ENCODE measurements around the gene ZNF543.
"Not testable (repeated sequence)": the region's sequence is repeated elsewhere in the genome, so short reads cannot be mapped to it uniquely, and the experiment has no call there.

ZNF543 gene

DNA sequence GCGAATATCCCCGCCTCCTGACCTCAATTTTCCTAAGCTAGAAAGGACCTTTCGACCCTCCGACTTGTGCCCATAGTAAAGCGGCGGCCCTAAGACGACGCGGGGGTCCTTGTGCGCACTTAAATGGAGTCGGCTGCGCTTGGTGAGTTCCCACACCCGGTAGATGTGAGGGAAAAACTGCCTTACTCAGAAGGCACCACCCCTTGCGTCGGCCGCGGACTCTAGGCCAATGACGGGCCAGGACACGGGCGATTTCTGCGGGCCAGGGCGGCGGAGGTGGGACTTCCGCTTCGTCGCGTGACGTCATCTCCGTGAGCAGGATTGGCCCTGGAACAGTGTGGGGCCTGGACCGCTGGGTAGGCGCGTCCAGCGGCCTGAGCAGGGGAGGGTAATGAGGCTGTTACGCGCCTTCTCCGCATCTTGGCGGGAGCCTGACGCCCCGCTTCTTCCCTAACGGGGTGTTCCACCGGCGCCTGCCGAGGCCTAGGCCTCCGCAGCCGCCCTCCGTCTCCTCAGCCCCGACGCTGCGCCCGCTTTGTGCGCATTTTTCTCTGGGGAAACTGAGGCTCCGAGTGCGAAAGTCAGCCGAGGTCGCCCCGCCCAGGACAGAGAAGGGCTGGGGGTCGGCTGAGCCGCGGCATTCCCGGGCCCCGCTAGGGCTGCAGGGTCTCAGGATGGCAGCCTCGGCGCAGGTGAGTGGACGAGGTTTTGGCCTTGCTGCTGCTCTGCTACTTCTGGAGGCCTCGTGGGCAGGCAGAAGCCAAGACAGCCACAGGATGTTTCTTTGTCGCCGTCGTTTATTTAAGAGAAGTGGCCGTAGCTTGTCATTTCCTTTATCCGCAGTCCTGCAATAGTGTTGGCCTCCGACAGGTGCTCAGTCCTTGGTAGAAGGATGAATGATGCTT lies at the start of gene ZNF543:
ZNF543 (plus strand) TSS at position 293 of the 905 bp plus-strand sequence; CDS start at position 675, 382 bp downstream.
- TF ChIP-seq, protein P1, sequence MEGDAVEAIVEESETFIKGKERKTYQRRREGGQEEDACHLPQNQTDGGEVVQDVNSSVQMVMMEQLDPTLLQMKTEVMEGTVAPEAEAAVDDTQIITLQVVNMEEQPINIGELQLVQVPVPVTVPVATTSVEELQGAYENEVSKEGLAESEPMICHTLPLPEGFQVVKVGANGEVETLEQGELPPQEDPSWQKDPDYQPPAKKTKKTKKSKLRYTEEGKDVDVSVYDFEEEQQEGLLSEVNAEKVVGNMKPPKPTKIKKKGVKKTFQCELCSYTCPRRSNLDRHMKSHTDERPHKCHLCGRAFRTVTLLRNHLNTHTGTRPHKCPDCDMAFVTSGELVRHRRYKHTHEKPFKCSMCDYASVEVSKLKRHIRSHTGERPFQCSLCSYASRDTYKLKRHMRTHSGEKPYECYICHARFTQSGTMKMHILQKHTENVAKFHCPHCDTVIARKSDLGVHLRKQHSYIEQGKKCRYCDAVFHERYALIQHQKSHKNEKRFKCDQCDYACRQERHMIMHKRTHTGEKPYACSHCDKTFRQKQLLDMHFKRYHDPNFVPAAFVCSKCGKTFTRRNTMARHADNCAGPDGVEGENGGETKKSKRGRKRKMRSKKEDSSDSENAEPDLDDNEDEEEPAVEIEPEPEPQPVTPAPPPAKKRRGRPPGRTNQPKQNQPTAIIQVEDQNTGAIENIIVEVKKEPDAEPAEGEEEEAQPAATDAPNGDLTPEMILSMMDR (IDR thresholded peaks at IDR 0.05; ENCODE audit: extremely low read depth, missing control alignments) = no peak
- DNase-seq (ENCODE audit: low spot score) = peak; percentile 97

DNA sequence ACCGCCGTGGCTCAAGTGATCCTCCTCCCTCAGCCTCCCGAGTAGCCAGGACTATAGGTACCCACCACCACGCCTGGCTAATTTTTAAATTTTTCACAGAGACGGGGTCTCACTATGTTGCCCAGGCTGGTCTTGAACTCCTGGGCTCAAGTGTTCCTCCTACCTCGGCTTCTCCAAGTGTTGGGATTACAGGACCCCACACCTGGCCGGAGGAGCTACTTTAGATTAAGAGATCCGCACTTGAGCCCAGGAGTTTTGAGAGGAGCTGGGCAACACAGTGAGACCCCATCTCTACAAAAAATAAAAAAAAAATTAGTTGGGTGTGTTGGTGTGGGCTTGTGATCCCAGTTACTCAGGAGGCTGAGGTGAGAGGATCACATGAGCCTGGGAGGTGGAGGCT lies 49.0 kb upstream of the ZNF543 start:
- TF ChIP-seq, protein P1 (IDR thresholded peaks at IDR 0.05; ENCODE audit: extremely low read depth, missing control alignments) = no peak

DNA sequence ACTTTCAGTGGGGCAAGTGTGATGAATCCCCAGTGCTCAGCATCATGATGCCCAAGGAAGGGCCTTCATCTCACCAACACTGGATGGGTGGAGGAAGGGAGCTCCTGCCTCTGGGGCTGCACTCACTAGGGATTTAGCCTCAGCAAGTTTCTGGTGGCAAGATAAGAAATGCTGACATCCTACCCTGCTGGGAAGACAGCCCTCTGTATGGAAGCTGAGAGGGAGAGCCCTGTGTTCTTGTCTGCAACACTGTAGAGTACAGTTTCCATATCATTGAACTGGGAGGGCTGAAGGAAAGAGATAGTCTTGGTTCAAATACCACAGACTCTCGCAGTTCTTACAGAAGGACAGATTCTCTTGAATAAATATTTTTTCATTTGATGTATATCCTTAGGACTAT lies 47.3 kb upstream of the ZNF543 start:
- no peak for DNase-seq (ENCODE audit: low spot score)
- TF ChIP-seq, protein P1 (IDR thresholded peaks at IDR 0.05; ENCODE audit: extremely low read depth, missing control alignments) = no peak

More for the DNA sequence above, 49.0 kb upstream of the ZNF543 start:
- DNase-seq (ENCODE audit: low spot score) = no peak

DNA sequence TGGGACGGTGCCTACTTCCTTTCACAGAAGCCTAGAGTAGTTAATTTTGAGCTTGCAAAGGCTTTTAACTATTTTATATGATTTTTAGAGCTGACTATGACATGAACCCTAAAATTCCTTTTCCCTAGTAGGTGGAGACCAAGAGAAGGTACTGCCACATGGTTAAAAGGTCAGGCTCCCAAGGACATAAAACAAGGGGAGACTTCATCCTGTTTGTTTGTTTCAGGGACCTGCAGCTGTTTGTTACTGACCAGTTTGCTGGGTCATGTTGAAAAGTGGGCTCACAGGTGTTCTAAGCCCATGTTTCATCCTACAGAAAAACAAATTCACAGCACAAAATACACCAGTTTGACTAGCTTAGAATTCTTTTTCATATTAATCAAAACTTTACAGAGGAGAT lies 43.8 kb upstream of the ZNF543 start:
- no peak for DNase-seq (ENCODE audit: low spot score)
- TF ChIP-seq, protein P1 (IDR thresholded peaks at IDR 0.05; ENCODE audit: extremely low read depth, missing control alignments) = no peak

DNA sequence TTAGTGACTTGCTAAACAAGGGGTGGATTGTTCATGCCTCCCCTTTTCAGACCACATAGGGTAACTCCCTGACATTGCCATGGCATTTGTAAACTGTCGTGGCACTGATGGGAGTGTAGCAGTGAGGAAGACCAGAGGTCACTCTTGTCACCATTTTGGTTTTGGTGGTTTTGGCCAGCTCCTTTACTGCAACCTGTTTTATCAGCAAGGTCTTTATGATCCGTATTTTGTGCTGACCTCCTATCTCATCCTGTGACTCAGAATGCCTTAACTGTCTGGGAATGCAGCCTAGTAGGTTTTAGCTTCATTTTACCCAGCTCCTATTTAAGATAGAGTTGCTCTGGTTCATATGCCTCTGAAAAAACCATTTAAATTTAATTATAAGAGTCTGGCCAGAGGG lies 41.8 kb upstream of the ZNF543 start:
- DNase-seq (ENCODE audit: low spot score) = not testable (repeated sequence)

DNA sequence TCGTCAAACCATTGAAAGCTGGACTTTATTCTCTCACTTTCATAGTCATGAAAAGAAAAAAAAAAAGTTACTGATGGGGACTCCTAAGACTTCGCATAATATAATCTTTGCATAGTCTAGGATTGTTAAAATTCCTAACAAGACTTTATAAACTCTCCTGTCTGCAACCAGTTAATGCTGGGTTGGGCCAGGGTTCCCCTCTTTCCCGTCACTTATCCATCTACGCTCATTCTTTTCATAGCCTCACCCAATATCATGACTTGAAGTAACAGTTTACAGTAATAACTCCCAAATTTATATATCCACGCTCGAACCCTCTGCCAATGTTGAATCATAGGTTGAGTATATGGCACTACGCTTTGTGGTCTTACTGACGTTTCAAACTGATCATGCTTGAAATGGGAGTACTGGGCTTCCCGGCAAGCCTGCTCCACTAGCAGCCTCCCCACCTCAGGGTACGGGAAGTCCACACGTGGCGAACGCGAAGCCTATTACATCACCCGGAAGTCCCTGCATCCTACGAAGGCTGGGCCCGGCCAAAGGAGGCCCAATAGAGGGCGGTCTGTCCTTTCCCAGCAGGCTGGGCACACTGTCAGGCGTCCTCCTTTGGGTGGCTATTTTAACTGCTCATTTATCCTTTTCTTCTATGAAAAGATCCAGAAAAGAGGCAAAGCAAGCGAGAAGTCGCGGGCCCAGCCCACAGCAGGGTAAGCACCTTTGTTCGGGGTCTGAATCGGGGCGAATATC lies 40.7 kb upstream of the ZNF543 start:
- TF ChIP-seq, protein P1 (IDR thresholded peaks at IDR 0.05; ENCODE audit: extremely low read depth, missing control alignments) = peak; percentile 23
- peak; percentile 82 for DNase-seq (ENCODE audit: low spot score)

- TF ChIP-seq, protein P1 (IDR thresholded peaks at IDR 0.05; ENCODE audit: extremely low read depth, missing control alignments) = no peak
Measured at GRCh38 chr19:57280165-57280961, 39.9 kb upstream of the ZNF543 start, which contains the start of gene ZNF460. Gene ZNF460 (plus strand): TSS chr19:57280485. CDS start chr19:57280807, 322 bp downstream.

More at GRCh38 chr19:57280165-57280961, 39.9 kb upstream of the ZNF543 start, which contains the start of gene ZNF460:
- DNase-seq (ENCODE audit: low spot score) = peak; percentile 91

Measured in GM20000 (cell line).